ENCODE measurements around the gene SEC24A.

- no peak for TF ChIP-seq CTCF (IDR thresholded peaks at IDR 0.05; ENCODE audit: low read depth, low read length)
- TF ChIP-seq EZH2phosphoT487 (IDR thresholded peaks at IDR 0.05; ENCODE audit: low read depth), result no peak
Measured at GRCh38 chr5:134659456-134659855, 10.9 kb downstream of the SEC24A start.

Measured in OCI-LY3 (cell line).